Measurements from ENCODE around the gene RASL12. TPM values are rescaled to one million over a fixed set of nuclear protein-coding genes. Genes with fewer than 3 reads are reported as not detected.

The RASL12 gene
- total RNA-seq, 4 donors from 2014 or later: 41.4 to 83.5 (median 78.7) TPM

GRCh38 chr15:65038836-65039235 is 29.0 kb downstream of the RASL12 start:
- no peak overlapping the region for H3K27ac ChIP-seq
- 50 to 52% methylated on average over 5 of the region's 5 CpGs for WGBS, 2 donors
- no peak for TF ChIP-seq EP300 (IDR thresholded peaks at IDR 0.05)
- TF ChIP-seq, protein P1, sequence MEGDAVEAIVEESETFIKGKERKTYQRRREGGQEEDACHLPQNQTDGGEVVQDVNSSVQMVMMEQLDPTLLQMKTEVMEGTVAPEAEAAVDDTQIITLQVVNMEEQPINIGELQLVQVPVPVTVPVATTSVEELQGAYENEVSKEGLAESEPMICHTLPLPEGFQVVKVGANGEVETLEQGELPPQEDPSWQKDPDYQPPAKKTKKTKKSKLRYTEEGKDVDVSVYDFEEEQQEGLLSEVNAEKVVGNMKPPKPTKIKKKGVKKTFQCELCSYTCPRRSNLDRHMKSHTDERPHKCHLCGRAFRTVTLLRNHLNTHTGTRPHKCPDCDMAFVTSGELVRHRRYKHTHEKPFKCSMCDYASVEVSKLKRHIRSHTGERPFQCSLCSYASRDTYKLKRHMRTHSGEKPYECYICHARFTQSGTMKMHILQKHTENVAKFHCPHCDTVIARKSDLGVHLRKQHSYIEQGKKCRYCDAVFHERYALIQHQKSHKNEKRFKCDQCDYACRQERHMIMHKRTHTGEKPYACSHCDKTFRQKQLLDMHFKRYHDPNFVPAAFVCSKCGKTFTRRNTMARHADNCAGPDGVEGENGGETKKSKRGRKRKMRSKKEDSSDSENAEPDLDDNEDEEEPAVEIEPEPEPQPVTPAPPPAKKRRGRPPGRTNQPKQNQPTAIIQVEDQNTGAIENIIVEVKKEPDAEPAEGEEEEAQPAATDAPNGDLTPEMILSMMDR (IDR thresholded peaks at IDR 0.05): no peak
- TF ChIP-seq POLR2A (IDR thresholded peaks at IDR 0.05): no peak
- H3K36me3 ChIP-seq: no peaks in the 10 kb centered on the region
- peaks cover 0 to 17% (median 2%) of the 10 kb centered on the region in 4 donors for H3K4me1 ChIP-seq
- no peaks in the 10 kb centered on the region for H3K9me3 ChIP-seq
- no peak overlapping the region for H3K4me3 ChIP-seq
- no peaks in the 10 kb centered on the region for H3K27me3 ChIP-seq
- no peak for DNase-seq (ENCODE audit: low spot score in 2 of 2)

DNA sequence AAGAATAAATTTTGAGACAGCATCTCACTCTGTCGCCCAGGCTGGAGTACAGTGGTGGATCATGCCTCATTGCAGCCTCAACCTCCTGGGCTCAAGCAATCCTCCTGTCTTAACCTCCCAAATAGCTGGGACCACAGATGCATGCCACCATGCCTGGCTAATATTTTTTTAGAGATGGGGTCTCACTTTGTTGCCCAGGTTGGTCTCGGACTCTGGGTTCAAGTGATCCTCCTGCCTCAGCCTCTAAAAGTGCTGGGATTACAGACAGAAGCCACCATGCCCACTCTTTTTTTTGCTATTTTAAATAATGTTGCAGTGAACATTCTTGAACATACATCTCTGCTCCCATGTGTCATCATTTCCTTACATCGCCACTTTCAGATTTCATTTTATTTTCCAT is 29.4 kb downstream of the RASL12 start:
- no peak overlapping the region for H3K27ac ChIP-seq

DNA sequence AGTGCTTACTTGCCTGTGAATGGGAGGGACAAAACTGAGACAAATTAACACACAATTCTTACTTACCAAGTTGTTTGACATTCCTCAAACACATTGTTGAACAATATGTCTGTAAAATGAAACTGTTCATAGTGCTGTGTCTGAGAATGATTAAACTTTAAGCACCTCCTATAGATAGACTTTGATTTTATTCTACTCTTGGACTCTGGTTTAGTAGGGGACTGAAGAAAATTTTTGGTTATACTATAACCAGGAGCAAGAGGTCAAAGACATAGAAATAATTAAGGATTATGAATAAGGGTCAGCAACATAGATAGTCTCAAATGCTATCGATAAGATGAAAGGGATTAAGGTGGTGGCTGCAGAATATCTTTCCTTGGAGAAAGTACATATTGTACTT is 30.5 kb downstream of the RASL12 start:
- H3K27ac ChIP-seq: no peak overlapping the region
- no peaks in the 10 kb centered on the region for H3K36me3 ChIP-seq
- no peak overlapping the region for H3K4me3 ChIP-seq
- H3K27me3 ChIP-seq: no peaks in the 10 kb centered on the region
- H3K4me1 ChIP-seq: peaks cover 0 to 15% (median 2%) of the 10 kb centered on the region in 4 donors
- 90 to 95% methylated on average over 1 of the region's 1 CpG for WGBS, 2 donors
- DNase-seq (ENCODE audit: low spot score in 2 of 2): no peak
- H3K9me3 ChIP-seq: no peaks in the 10 kb centered on the region
- TF ChIP-seq, protein P1 (IDR thresholded peaks at IDR 0.05): no peak
- no peak for TF ChIP-seq POLR2A (IDR thresholded peaks at IDR 0.05)
- no peak for TF ChIP-seq EP300 (IDR thresholded peaks at IDR 0.05)

More for the DNA sequence above, 29.4 kb downstream of the RASL12 start:
- TF ChIP-seq EP300 (IDR thresholded peaks at IDR 0.05) (no peak), POLR2A (IDR thresholded peaks at IDR 0.05) (no peak)
- TF ChIP-seq, protein P1 (IDR thresholded peaks at IDR 0.05): no peak
- H3K4me1 ChIP-seq: peaks cover 0 to 17% (median 2%) of the 10 kb centered on the region in 4 donors
- no peaks in the 10 kb centered on the region for H3K9me3 ChIP-seq
- H3K4me3 ChIP-seq: no peak overlapping the region
- DNase-seq (ENCODE audit: low spot score in 2 of 2): no peak
- no peaks in the 10 kb centered on the region for H3K36me3 ChIP-seq
- WGBS, 2 donors: 92 to 96% methylated on average over 3 of the region's 3 CpGs
- H3K27me3 ChIP-seq: no peaks in the 10 kb centered on the region

- Histone ChIP-seq H3K27ac (no peak overlapping the region), H3K4me1 (peaks cover 0 to 21% (median 2%) of the 10 kb centered on the region in 4 donors), H3K27me3 (no peaks in the 10 kb centered on the region), H3K4me3 (no peak overlapping the region), H3K36me3 (no peaks in the 10 kb centered on the region), H3K9me3 (no peaks in the 10 kb centered on the region)
- TF ChIP-seq EP300 (IDR thresholded peaks at IDR 0.05) (no peak), POLR2A (IDR thresholded peaks at IDR 0.05) (no peak)
- TF ChIP-seq, protein P1 (IDR thresholded peaks at IDR 0.05): no peak
- DNase-seq (ENCODE audit: low spot score in 2 of 2): no peak
- WGBS, 2 donors: 90 to 93% methylated on average over 11 of the region's 11 CpGs
These were observed 33.1 kb downstream of the RASL12 start for GRCh38 chr15:65034719-65035118.

DNA sequence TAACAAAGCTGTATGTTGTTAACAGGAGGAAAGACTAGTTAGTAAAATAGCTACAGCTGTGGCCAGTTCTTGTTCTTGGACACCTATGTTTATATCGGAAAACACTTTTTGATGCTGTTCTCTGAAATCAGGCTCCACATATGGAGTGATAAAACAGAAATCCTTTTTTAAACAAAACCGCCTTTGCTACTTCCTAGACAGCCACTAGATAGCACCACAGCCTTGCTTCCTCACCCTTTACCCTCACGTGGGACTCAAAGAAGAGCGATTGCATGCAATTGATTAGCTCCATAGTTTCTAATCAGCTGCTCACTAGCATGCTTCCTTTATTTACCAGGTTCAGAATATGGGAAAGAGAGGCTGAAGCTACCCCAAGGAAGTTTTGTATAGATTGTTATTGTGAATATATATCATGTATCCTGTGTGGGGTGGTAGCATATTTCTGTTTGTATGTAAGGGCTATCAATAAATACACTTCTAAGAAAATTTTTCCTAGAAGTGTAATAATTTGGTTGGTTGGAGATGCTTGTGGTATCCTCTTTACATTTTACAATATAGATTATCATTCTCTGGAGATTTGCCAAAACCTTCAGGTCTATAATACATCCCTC is 34.0 kb downstream of the RASL12 start:
- DNase-seq (ENCODE audit: low spot score in 2 of 2): no peak
- Histone ChIP-seq H3K27ac (no peak overlapping the region), H3K9me3 (no peaks in the 10 kb centered on the region), H3K4me3 (no peak overlapping the region), H3K4me1 (peaks cover 0 to 22% (median 2%) of the 10 kb centered on the region in 4 donors), H3K36me3 (no peaks in the 10 kb centered on the region), H3K27me3 (no peaks in the 10 kb centered on the region)
- no peak for TF ChIP-seq POLR2A (IDR thresholded peaks at IDR 0.05)
- no peak for TF ChIP-seq EP300 (IDR thresholded peaks at IDR 0.05)
- TF ChIP-seq, protein P1 (IDR thresholded peaks at IDR 0.05): peak; percentile 29 to 52 (median 39)
- WGBS, 2 donors: 11 to 14% methylated on average over 4 of the region's 4 CpGs
